Suprapubic skin (tissue), 3 donors: Measurements from ENCODE around the gene SLC1A5.

Experiments
- POLR2A ChIP-seq, 2 donors: fragments of 450-650 bp; IDR thresholded peaks; one replicate each; pipeline ENCODE4 v1.6.1; 2017; ENCODE audit warnings: antibody characterized with exemption in 2 of 2, mild to moderate bottlenecking in 2 of 2, moderate library complexity in 2 of 2
- TF ChIP-seq, protein P1 (sequence below), 2 donors: fragments of 200-600 bp in 1 of 2; fragments of 450-650 bp in 1 of 2; sonication (generic) in 1 of 2; IDR thresholded peaks; one replicate each; pipeline ENCODE4 v1.5.1; 2016 to 2019; ENCODE audit warnings: antibody characterized with exemption in 2 of 2, mild to moderate bottlenecking in 1 of 2, moderate library complexity in 1 of 2

- TF ChIP-seq, protein P1, sequence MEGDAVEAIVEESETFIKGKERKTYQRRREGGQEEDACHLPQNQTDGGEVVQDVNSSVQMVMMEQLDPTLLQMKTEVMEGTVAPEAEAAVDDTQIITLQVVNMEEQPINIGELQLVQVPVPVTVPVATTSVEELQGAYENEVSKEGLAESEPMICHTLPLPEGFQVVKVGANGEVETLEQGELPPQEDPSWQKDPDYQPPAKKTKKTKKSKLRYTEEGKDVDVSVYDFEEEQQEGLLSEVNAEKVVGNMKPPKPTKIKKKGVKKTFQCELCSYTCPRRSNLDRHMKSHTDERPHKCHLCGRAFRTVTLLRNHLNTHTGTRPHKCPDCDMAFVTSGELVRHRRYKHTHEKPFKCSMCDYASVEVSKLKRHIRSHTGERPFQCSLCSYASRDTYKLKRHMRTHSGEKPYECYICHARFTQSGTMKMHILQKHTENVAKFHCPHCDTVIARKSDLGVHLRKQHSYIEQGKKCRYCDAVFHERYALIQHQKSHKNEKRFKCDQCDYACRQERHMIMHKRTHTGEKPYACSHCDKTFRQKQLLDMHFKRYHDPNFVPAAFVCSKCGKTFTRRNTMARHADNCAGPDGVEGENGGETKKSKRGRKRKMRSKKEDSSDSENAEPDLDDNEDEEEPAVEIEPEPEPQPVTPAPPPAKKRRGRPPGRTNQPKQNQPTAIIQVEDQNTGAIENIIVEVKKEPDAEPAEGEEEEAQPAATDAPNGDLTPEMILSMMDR (IDR thresholded peaks at IDR 0.05), result no peak
- TF ChIP-seq POLR2A (IDR thresholded peaks at IDR 0.05), result no peak
These were observed 13.8 kb upstream of the SLC1A5 start for GRCh38 chr19:46802152-46802551.
